HG03442 (cell line): Measurements from ENCODE around the gene TPCN2.

Source experiments
- ATAC-seq: cut with Tn5 transposase; IDR thresholded peaks from one replicate; pipeline ENCODE4 v1.9.1; 2021; ENCODE audit warnings: mild to moderate bottlenecking, moderate library complexity; ENCODE audit not compliant: unreplicated experiment

Gene TPCN2

GRCh38 chr11:69108030-69108429, 59.3 kb downstream of the TPCN2 start:
- ATAC-seq: no peak

DNA sequence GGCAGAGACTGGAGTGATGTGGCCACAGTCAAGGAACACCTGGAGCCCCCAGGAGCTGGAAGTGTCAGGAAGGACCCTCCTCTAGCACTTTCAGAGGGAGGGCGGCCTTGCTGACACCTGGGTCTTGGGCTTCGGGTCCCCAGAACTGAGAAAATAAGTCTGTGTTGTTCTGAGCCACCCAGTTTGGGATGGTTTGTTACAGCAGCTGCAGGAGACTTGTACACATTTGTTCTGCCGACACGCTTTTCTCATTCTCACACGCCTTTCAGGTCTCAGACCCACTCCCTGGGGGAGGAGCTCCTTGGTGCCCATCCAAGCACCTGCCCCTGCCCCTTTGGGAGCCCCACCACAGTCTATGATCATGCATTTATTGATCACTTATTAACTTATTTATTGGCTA, 59.8 kb downstream of the TPCN2 start:
- no peak for ATAC-seq

DNA sequence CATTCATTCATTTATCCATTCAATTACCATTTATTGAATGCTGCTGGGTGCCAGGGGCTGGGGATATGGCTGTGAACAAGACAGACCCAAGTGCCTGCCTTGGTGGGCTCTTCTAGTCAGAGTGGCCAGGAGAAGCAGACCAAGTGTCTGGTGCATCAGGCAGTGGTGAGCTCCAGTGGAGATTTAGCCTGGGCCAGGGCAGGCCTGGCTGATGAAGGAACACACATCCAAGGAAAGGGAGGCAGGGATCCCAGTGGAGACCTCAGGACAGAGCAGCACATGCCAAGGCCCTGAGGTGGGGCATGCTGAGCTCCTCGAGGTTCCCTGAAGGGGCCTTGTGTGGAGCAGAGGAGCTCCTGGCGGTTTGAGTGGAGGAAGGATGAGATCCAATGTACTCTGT, 60.4 kb downstream of the TPCN2 start:
- no peak for ATAC-seq

- ATAC-seq: no peak
Measured at GRCh38 chr11:69110451-69110850, 61.7 kb downstream of the TPCN2 start.

DNA sequence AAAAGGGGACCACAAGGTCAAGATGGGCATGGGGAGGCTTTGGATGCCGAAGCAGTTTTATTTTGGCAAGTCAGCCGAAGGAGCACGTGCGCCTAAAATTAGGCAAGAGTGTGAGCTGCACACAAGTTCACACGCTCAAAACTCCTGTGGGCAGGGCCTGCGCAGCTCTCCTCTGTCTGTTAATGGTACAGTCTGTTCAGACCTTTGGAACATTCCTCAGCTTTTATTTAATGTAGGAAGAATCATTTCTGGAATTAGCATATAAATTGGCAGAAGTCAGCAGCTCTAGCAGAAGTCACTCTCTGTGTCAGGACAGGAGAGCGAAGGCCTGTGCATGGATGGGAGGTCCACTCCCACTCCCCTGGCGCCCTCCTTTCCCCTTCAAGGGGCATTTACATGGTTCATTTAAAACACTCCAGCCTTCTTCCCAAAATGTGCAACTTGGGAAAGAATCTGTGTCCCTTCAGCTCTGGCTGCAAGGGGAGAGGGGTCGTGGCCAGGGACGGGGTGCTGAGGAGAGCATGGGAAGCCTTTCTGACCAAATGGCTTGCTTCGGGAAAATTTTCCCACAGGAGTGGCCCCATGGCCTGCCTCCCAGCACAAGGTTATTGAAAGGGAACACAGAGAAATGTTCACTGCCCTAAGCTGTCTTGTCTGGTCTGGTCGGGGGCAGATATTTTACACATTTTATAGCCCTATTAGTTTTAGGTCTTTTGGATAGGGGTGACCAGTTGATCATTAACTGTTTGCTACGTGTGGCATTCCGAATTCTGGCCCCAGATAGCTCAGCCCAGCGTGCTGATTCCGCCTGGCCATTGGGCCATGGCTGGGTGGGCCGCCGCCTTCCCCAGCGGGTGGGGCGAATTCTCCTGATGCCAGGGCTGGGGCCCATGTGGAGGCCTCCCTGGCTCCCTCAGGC, 63.2 kb downstream of the TPCN2 start:
- ATAC-seq: no peak

- ATAC-seq: no peak
Measured at GRCh38 chr11:69113226-69113625, 64.5 kb downstream of the TPCN2 start.

DNA sequence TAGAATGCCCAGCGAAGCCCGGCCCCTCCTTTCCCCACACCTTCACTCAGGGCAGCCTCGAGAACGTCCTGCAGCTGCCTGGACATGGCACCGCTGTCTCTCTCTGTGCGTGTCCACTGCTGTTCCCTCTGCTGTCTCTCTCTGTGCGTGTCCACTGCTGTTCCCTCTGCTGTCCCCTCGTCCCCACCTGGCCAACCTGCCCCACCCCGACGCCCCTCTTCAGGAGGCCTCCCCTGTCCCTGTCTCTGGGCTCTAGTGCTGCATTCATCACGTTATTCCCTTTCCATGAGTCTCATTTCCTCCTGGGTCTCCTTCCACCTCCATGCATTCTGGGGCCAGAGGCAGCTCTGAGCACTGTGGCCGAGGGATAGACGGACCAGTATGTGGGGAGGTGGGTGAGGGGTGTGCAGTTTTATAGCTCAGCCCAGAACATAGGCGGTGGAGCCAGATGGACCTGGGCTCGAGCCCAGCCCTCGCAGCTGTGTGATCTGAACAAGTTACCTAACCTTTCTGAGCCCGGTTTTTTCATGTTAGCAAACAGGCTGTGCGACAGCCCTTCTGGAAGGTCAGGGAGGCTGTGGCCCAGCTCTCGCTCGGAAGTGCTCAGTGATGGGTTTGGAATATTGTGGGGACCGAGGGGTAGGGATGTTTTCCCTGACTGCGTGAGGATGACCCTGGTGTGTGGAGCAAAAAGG, 65.1 kb downstream of the TPCN2 start:
- ATAC-seq: no peak

DNA sequence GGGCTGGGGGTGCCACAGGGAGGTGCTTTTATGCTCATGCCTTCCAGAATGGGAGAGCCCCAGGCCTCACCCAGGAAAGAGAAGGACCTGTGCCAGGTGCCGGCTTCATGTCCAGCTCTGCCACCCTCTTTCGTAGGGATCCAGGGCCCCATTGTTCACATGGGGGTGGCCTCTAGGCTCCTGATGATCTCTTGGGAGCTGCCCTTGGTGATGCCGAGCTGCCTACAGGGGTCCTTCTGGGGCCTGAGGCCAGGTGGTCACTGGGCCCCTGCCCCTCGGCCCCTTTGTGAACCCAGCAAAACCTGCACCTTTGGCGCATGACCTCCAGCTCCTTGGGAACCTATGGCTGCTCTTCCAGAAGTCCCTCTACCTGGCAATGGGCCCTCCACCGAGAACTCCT, 65.6 kb downstream of the TPCN2 start:
- ATAC-seq: no peak

- no peak for ATAC-seq
Measured at GRCh38 chr11:69114811-69115523, 66.2 kb downstream of the TPCN2 start.

GRCh38 chr11:69115586-69116560, 67.1 kb downstream of the TPCN2 start:
- ATAC-seq: no peak

GRCh38 chr11:69116671-69117070, 67.9 kb downstream of the TPCN2 start:
- no peak for ATAC-seq

- ATAC-seq: no peak
Measured at GRCh38 chr11:69119190-69119589, 70.5 kb downstream of the TPCN2 start.

DNA sequence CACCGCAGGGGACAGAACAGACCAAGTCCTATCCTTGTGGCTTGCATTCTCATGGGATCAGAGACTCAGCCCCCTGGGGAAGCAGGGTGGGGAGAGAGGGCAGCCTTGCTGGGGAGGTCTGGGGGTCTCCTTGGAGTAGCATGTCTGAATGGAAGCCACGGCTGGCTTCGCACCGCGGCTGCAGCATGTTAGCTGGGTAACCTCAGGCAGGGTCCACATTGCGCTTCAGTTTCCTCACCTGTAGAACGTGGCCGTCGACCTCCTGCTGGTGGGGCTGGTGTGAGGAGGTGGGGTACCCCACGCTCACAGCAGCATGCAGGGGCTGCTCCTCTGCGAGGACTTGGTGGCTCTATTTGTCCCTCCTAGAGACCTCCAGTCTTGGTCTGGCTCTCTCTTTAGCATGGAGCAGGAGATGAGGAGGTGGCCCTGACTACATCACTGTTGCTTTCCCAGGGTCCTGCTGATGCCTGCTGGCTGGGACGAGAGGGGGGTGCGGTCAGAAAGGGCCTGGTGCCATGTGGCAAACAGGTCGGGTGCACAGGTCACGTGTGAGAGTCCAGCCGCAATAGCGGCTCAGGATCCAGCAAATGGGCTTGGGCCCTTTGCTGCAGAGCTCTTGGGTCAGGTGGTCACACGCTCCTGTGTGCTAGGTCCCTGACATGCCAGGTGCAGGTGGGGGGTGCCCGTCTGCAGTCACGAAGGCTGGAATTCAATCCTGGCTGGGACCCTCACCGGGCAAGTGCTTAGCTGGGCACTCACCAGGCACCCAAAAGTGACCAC, 71.6 kb downstream of the TPCN2 start:
- ATAC-seq: no peak

- ATAC-seq: no peak
Measured at GRCh38 chr11:69121021-69121420, 72.3 kb downstream of the TPCN2 start.

DNA sequence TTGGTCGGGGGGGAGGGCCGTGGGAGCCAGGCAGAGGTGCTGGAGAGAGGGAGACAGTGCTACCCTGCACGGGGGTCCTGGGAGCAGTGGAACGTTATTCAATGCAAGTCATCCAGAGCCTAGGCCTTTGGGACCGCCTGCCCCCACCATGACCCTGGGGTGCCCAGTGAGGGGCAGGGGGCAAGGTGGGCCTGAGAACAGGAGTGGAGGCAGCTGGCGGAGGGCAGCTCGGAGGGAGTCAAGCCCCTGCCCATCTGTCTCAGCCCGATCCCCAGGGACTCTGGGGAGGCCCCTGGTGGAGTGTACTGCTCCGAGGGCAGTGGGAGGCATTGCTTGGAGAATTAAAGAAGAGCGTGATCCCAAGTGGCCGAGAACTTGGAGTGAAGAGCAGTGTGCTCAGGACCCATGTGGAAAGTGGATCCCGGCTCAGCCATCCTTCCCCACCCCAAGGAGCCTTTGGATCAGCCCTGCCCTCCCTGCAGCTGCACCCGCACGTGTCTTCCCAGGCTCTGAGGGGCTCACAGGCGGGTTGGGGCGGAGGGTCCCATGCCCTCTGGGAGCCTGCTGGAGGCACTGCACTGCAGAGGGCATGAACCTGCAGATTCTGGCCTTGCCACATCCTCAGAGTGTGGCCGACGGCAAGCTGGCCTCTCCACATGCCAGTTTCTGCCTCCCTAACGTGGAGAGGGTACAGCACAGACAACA, 73.0 kb downstream of the TPCN2 start:
- ATAC-seq: no peak

DNA sequence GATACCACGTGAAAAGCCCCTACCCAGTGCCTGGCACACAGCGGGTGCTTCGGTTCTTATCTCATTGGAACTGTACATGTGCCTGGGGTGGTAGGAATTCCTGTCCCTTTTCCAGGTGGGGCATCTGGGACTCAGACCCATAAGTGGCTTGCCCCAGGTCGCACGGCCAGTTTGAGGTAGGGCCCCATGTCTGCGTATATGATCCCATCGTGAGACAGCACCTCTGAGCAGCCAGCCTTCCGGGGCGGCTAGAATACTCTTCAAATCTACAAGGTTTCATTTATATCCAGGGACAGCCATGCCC, 73.5 kb downstream of the TPCN2 start:
- no peak for ATAC-seq

DNA sequence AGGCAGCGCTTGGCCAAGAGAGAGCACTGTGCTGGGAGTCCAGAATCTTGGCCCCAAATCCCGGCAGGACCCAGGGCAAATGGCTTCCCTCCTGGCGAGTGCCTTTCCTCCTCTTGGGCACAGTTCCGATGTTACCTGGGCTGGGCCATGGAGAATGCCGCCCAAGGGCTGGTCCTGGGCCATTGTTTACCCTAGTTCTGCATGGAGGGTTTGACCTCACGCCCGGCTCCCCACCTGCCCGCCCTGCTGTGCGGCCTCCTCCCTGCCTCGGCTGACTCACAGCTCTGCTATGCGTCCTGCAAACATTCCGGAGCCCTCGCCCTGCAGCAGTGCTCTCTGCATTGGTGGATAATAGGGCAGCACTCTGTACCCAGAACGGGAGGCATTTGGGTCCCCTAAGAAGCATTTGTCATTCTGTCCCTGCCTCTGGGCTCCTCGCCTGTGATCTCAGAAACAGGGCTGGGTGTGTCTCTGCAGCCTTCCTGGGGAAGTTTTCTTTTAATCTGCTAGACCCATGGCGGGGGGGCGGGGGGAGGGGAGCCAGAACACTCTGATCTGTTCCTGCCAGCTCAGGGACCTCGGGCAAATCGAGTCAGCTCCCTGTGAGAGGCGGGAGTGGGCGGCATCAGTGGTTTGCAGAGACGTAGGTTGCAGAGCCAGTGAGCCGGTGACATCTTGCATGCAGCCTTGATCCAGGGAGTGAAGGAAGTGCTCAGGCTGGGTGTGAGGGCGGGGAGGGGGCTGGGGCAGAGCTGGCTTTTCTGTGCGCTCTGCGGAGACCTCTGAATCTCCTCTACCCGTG, 74.1 kb downstream of the TPCN2 start:
- no peak for ATAC-seq
